Upper lobe of left lung (tissue), 6 donors: ENCODE data around the gene KPNA1. TPM values are rescaled to one million over a fixed set of nuclear protein-coding genes. Genes with fewer than 3 reads are reported as not detected.
"Not testable (repeated sequence)": the region's sequence is repeated elsewhere in the genome, so short reads cannot be mapped to it uniquely, and the experiment has no call there.

Experiments used
- ATAC-seq, 2 donors: fragments of 200-7000 bp; cut with Tn5 transposase; one replicate each; pipeline ENCODE4 v1.9.1; 2022; ENCODE audit warnings: mild to moderate bottlenecking in 2 of 2, moderate library complexity in 2 of 2; ENCODE audit not compliant: low FRiP score in 2 of 2
- DNase-seq, 2 donors: peaks; one replicate each; pipeline ENCODE4 v3.0.0-alpha.2; 2019 to 2020
- H3K27ac ChIP-seq, 4 donors: fragments of 200-600 bp; sonication (generic); one replicate each; pipeline ENCODE4 v1.5.1; 2016 to 2019
- H3K27me3 ChIP-seq, 4 donors: fragments of 200-600 bp; sonication (generic); one replicate each; pipeline ENCODE4 v1.5.1; 2017 to 2019
- H3K36me3 ChIP-seq, 4 donors: fragments of 200-600 bp; sonication (generic); one replicate each; pipeline ENCODE4 v1.5.1; 2016 to 2019
- H3K4me1 ChIP-seq, 4 donors: fragments of 200-600 bp; sonication (generic); one replicate each; pipeline ENCODE4 v1.5.1; 2018 to 2019
- H3K4me3 ChIP-seq, 4 donors: fragments of 200-600 bp; sonication (generic); one replicate each; pipeline ENCODE4 v1.5.1; 2017 to 2019; ENCODE audit warnings: mild to moderate bottlenecking in 2 of 4, moderate library complexity in 1 of 4
- H3K9me3 ChIP-seq, 4 donors: fragments of 200-600 bp; sonication (generic); one replicate each; pipeline ENCODE4 v1.5.1; 2018 to 2019
- CTCF ChIP-seq, 6 experiments: fragments of 450-650 bp in 4 of 6; fragments of 200-600 bp in 2 of 6; sonication (generic) in 2 of 6; IDR thresholded peaks; one replicate each; pipeline ENCODE4 v1.5.1; 2016 to 2019; ENCODE audit warnings: antibody characterized with exemption in 6 of 6
- EP300 ChIP-seq, 4 donors: sonication (generic); formaldehyde crosslinking; IDR thresholded peaks; one replicate each; pipeline ENCODE4 v1.5.1; 2017; ENCODE audit warnings: antibody characterized with exemption in 4 of 4, control low read depth in 2 of 4
- POLR2A ChIP-seq, 4 donors: fragments of 450-650 bp; IDR thresholded peaks; one replicate each; pipeline ENCODE4 v1.5.1; 2016 to 2017; ENCODE audit warnings: antibody characterized with exemption in 4 of 4, mild to moderate bottlenecking in 2 of 4
- POLR2AphosphoS5 ChIP-seq, 2 donors: sonication (generic); formaldehyde crosslinking; IDR thresholded peaks; one replicate each; pipeline ENCODE4 v1.5.1; 2017; ENCODE audit warnings: antibody characterized with exemption in 2 of 2
- WGBS, 2 donors: methylation state at CpG; one replicate each; pipeline ENCODE4 v1.1.5; 2017 to 2018; 5-methylcytosine and 5-hydroxymethylcytosine counted together
- total RNA-seq, 6 donors: library from RNA; depleted of rRNA in 4 of 6; stranded (reverse); fragments of >200 nt in 4 of 6; gene quantifications; one replicate each; pipeline versions ENCODE4 v1.1.0 to v1.2.1, GENCODE V29; 2016 to 2021
- donor health status: DM: no; HTN: no; CAD: no; lungs with moderate emphysema.
- donor health status: DM: no; HTN: yes; CAD: no; lungs with severe emphysema.

KPNA1 gene
- total RNA-seq, 6 donors from 2014 or later = 38.9 to 104 (median 43.4) TPM

DNA sequence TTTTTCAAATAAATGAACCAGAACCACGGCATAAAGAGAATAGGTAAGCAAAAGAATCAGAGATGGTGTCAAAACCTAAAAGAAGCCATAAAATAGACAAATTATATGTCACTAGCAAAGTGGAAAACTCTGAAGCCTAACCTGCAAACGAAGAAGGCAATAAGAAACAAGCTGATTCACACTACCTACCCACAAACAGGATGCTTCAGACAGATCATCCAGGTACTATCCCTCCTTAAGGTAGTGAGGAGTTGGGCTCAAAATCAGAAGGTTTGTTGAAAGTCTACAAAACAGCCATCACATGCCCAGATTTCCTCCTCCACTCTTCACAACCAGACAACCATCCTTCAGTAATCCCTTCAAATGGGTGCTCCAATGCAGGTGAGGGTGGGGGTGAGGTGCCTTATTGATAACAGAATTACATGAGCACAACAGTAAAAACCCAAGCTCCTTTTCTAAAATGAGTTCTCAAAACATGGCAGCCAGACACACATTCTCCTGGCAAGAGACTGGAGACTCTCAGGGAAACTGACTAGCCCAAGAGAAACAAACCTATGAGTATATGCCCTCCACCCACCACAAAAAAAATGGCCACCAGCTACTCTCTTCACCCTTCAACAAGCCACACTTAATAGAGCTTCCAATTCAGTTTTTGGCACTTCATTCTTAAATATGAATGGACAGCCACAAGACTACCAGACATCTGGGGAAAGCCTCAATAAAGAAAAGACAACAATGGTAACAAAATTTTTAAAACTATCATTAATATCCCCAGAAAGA lies 6.4 kb downstream of the KPNA1 start:
- Histone ChIP-seq H3K9me3 (no peaks in the 10 kb centered on the region), H3K4me1 (peaks cover 17 to 36% (median 22%) of the 10 kb centered on the region in 4 donors), H3K27ac (no peak overlapping the region), H3K36me3 (no peaks in the 10 kb centered on the region), H3K4me3 (no peak overlapping the region), H3K27me3 (no peaks in the 10 kb centered on the region)
- TF ChIP-seq EP300 (IDR thresholded peaks at IDR 0.05) (no peak), CTCF (IDR thresholded peaks at IDR 0.05) (no peak), POLR2A (IDR thresholded peaks at IDR 0.05) (no peak), POLR2AphosphoS5 (IDR thresholded peaks at IDR 0.05) (no peak)
- WGBS, 2 donors = 89 to 96% methylated on average over 2 of the region's 2 CpGs
- ATAC-seq = no peak
- DNase-seq = no peak

GRCh38 chr3:122506450-122506849 lies 8.3 kb downstream of the KPNA1 start:
- Histone ChIP-seq H3K9me3 (no peaks in the 10 kb centered on the region), H3K4me1 (peaks cover 10 to 30% (median 24%) of the 10 kb centered on the region in 4 donors), H3K27me3 (no peaks in the 10 kb centered on the region), H3K27ac (no peak overlapping the region), H3K4me3 (no peak overlapping the region), H3K36me3 (no peaks in the 10 kb centered on the region)
- WGBS, 2 donors = 94 to 100% methylated on average over 1 of the region's 1 CpG
- TF ChIP-seq POLR2AphosphoS5 (IDR thresholded peaks at IDR 0.05) (no peak), POLR2A (IDR thresholded peaks at IDR 0.05) (no peak), EP300 (IDR thresholded peaks at IDR 0.05) (no peak), CTCF (IDR thresholded peaks at IDR 0.05) (no peak)
- no peak for ATAC-seq
- DNase-seq = no peak

- no peak for ATAC-seq
- H3K9me3 ChIP-seq = no peaks in the 10 kb centered on the region
- H3K27ac ChIP-seq = no peak overlapping the region
- 58 to 61% methylated on average over 2 of the region's 2 CpGs for WGBS, 2 donors
- DNase-seq = no peak
- peaks cover 2 to 24% (median 17%) of the 10 kb centered on the region in 4 donors for H3K4me1 ChIP-seq
- H3K4me3 ChIP-seq = no peak overlapping the region
- TF ChIP-seq CTCF (IDR thresholded peaks at IDR 0.05) (no peak), POLR2A (IDR thresholded peaks at IDR 0.05) (no peak), EP300 (IDR thresholded peaks at IDR 0.05) (no peak), POLR2AphosphoS5 (IDR thresholded peaks at IDR 0.05) (no peak)
- no peaks in the 10 kb centered on the region for H3K36me3 ChIP-seq
- H3K27me3 ChIP-seq = no peaks in the 10 kb centered on the region
Observed at GRCh38 chr3:122505676-122506075, 9.1 kb downstream of the KPNA1 start.

- DNase-seq (no peak), ATAC-seq (no peak)
- TF ChIP-seq CTCF (IDR thresholded peaks at IDR 0.05) (no peak), EP300 (IDR thresholded peaks at IDR 0.05) (no peak), POLR2AphosphoS5 (IDR thresholded peaks at IDR 0.05) (no peak), POLR2A (IDR thresholded peaks at IDR 0.05) (no peak)
- H3K27ac ChIP-seq = no peak overlapping the region
- H3K4me1 ChIP-seq = peaks cover 0 to 26% (median 15%) of the 10 kb centered on the region in 4 donors
- WGBS, 2 donors = 58 to 76% methylated on average over 2 of the region's 2 CpGs
- H3K9me3 ChIP-seq = no peaks in the 10 kb centered on the region
- no peak overlapping the region for H3K4me3 ChIP-seq
- no peaks in the 10 kb centered on the region for H3K27me3 ChIP-seq
- H3K36me3 ChIP-seq = no peaks in the 10 kb centered on the region
Observed at GRCh38 chr3:122502941-122503340, 11.8 kb downstream of the KPNA1 start.

GRCh38 chr3:122502139-122502538 lies 12.6 kb downstream of the KPNA1 start:
- TF ChIP-seq POLR2AphosphoS5 (IDR thresholded peaks at IDR 0.05) = no peak
- no peak for TF ChIP-seq CTCF (IDR thresholded peaks at IDR 0.05)
- no peak for DNase-seq
- no peak overlapping the region for H3K4me3 ChIP-seq
- H3K27me3 ChIP-seq = no peaks in the 10 kb centered on the region
- peak in 1 of 2 donors; percentile 84 for ATAC-seq
- no peak overlapping the region for H3K27ac ChIP-seq
- WGBS, 2 donors = 59 to 67% methylated on average over 2 of the region's 2 CpGs
- no peaks in the 10 kb centered on the region for H3K36me3 ChIP-seq
- H3K9me3 ChIP-seq = no peaks in the 10 kb centered on the region
- peaks cover 0 to 32% (median 19%) of the 10 kb centered on the region in 4 donors for H3K4me1 ChIP-seq

DNA sequence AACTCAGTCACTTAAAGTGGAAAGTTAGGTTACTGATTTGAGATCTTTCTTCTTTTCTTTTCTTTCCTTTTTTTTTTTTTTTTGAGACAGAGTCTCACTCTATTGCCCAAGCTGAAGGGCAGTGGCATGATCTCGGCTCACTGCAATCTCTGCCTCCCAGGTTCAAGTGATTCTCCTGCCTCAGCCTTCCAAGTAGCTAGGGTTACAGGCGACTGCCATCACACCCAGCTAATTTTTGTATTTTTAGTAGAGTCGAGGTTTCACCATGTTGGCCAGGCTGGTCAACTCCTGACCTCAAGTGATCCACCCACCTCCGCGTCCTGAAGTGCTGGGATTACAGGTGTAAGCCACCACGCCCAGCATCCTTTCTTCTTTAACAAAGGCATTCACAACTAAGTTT lies 13.8 kb downstream of the KPNA1 start:
- not testable (repeated sequence) for H3K36me3 ChIP-seq, H3K9me3 ChIP-seq, H3K27me3 ChIP-seq, ATAC-seq, DNase-seq, H3K4me3 ChIP-seq, H3K27ac ChIP-seq
- H3K4me1 ChIP-seq = peaks cover 0 to 37% (median 20%) of the 10 kb centered on the region in 4 donors
- WGBS, 2 donors = 82 to 84% methylated on average over 6 of the region's 6 CpGs
